GM19395 (cell line): ENCODE data around the gene FAM53B.

ENCODE experiments used
- ATAC-seq: cut with Tn5 transposase; IDR thresholded peaks from one replicate; pipeline ENCODE4 v1.9.1; 2021; ENCODE audit warnings: mild to moderate bottlenecking, moderate library complexity; ENCODE audit not compliant: unreplicated experiment

Gene FAM53B

GRCh38 chr10:124667425-124668345 lies 76.5 kb downstream of the FAM53B start:
- ATAC-seq, result no peak

- no peak for ATAC-seq
Observed at GRCh38 chr10:124666494-124666893, 77.7 kb downstream of the FAM53B start.

GRCh38 chr10:124665980-124666379 lies 78.2 kb downstream of the FAM53B start:
- no peak for ATAC-seq

GRCh38 chr10:124665558-124665957 lies 78.6 kb downstream of the FAM53B start:
- ATAC-seq, result no peak

- no peak for ATAC-seq
Observed at GRCh38 chr10:124665091-124665490, 79.1 kb downstream of the FAM53B start.

GRCh38 chr10:124663766-124664360 lies 80.3 kb downstream of the FAM53B start:
- ATAC-seq, result no peak

GRCh38 chr10:124663228-124663627 lies 81.0 kb downstream of the FAM53B start:
- no peak for ATAC-seq

- ATAC-seq, result no peak
Observed at GRCh38 chr10:124661660-124662180, 82.5 kb downstream of the FAM53B start.

- ATAC-seq, result no peak
Observed at GRCh38 chr10:124660404-124661125, 83.6 kb downstream of the FAM53B start.

GRCh38 chr10:124659380-124659779 lies 84.8 kb downstream of the FAM53B start:
- ATAC-seq, result no peak

GRCh38 chr10:124658591-124659242 lies 85.5 kb downstream of the FAM53B start:
- ATAC-seq, result no peak

- no peak for ATAC-seq
Observed at GRCh38 chr10:124657806-124658205, 86.4 kb downstream of the FAM53B start.

GRCh38 chr10:124656541-124656940 lies 87.6 kb downstream of the FAM53B start:
- no peak for ATAC-seq

GRCh38 chr10:124656113-124656490 lies 88.1 kb downstream of the FAM53B start:
- ATAC-seq, result no peak

- no peak for ATAC-seq
Observed at GRCh38 chr10:124655191-124656112, 88.7 kb downstream of the FAM53B start.

- ATAC-seq, result no peak
Observed at GRCh38 chr10:124654686-124655085, 89.5 kb downstream of the FAM53B start.

- ATAC-seq, result no peak
Observed at GRCh38 chr10:124653811-124654651, 90.1 kb downstream of the FAM53B start.

GRCh38 chr10:124653311-124653710 lies 90.9 kb downstream of the FAM53B start:
- ATAC-seq, result no peak

- ATAC-seq, result no peak
Observed at GRCh38 chr10:124652701-124653100, 91.5 kb downstream of the FAM53B start.
